OCI-LY7 (cell line): ENCODE results near the gene TFCP2L1. TPM values are rescaled to one million over a fixed set of nuclear protein-coding genes. Genes with fewer than 3 reads are reported as not detected.
A peak's percentile ranks its signal among the peaks of the same experiment; 100 is the strongest.

Experiments
- BruUV-seq: library from RNA; stranded (reverse); fragments of 400-500 nt; replicated peaks from 2 replicates; lab custom pipeline; 2021; lab: Mats Ljungman, UMichigan
- CTCF ChIA-PET: fragments of 300-600 bp; sonication (Branson Sonifier 250); formaldehyde crosslinking; loops from one replicate; lab custom pipeline; 2022; ENCODE audit warnings: antibody characterized with exemption; ENCODE audit not compliant: unreplicated experiment; lab: Charles Lee
- POLR2A ChIA-PET: fragments of 300-600 bp; sonication (Branson Sonifier 250); formaldehyde crosslinking; loops from one replicate; lab custom pipeline; 2022; ENCODE audit warnings: antibody characterized with exemption; lab: Charles Lee
- DNase-seq: peaks from one replicate; pipeline ENCODE4 v3.0.0-alpha.2; 2015; ENCODE audit warnings: low spot score
- H2AFZ ChIP-seq: fragments of 200-600 bp; sonication (generic), shearing (Covaris generic); 2 replicates; pipeline ENCODE4 v1.6.1; 2014; ENCODE audit warnings: mild to moderate bottlenecking, antibody characterized with exemption, low read length, moderate library complexity
- H3K27ac ChIP-seq: fragments of 200-600 bp; sonication (generic); 2 replicates; pipeline ENCODE4 v1.5.1; 2014; ENCODE audit warnings: mixed run types, low read depth, mild to moderate bottlenecking, moderate library complexity, low read length, inconsistent platforms; ENCODE audit not compliant: poor library complexity, severe bottlenecking
- H3K36me3 ChIP-seq: fragments of 200-600 bp; sonication (generic); 2 replicates; pipeline ENCODE4 v1.6.1; 2014; ENCODE audit warnings: mild to moderate bottlenecking, antibody characterized with exemption, low read length, moderate library complexity, mixed read lengths; ENCODE audit not compliant: insufficient read depth
- H3K4me1 ChIP-seq: fragments of 200-600 bp; sonication (generic); 2 replicates; pipeline ENCODE4 v1.5.1; 2014; ENCODE audit warnings: mild to moderate bottlenecking, low read length; ENCODE audit not compliant: insufficient read depth, poor library complexity, severe bottlenecking
- H3K4me2 ChIP-seq: fragments of 200-600 bp; sonication (generic); 2 replicates; pipeline ENCODE4 v1.6.1; 2014; ENCODE audit warnings: mild to moderate bottlenecking, low read length
- H3K4me3 ChIP-seq: fragments of 200-600 bp; sonication (generic); 2 replicates; pipeline ENCODE4 v1.5.1; 2014; ENCODE audit warnings: mild to moderate bottlenecking, low read depth, low read length; ENCODE audit not compliant: poor library complexity, severe bottlenecking
- H3K79me2 ChIP-seq: fragments of 200-600 bp; sonication (generic); 2 replicates; pipeline ENCODE4 v1.6.1; 2016; ENCODE audit warnings: low read depth, mild to moderate bottlenecking, low read length, moderate library complexity, mixed read lengths; ENCODE audit not compliant: insufficient read depth
- H3K9me2 ChIP-seq: fragments of 200-600 bp; sonication (generic); 2 replicates; pipeline ENCODE4 v1.6.1; 2016; ENCODE audit warnings: mild to moderate bottlenecking, low read length, mixed read lengths; ENCODE audit not compliant: insufficient read depth
- H3K9me3 ChIP-seq: fragments of 200-600 bp; sonication (generic); 2 replicates; pipeline ENCODE4 v1.6.1; 2014; ENCODE audit warnings: mild to moderate bottlenecking, mixed run types, low read length, mixed read lengths
- H4K20me1 ChIP-seq: fragments of 200-600 bp; sonication (generic); 2 replicates; pipeline ENCODE4 v1.6.1; 2014; ENCODE audit warnings: mild to moderate bottlenecking, antibody characterized with exemption, low read length, moderate library complexity, mixed read lengths; ENCODE audit not compliant: insufficient read depth
- CTCF ChIP-seq: fragments of 200-600 bp; sonication (generic); conservative IDR thresholded peaks from 2 replicates; pipeline ENCODE4 v1.5.1; 2014; ENCODE audit warnings: mild to moderate bottlenecking, antibody characterized with exemption, low read length, moderate library complexity, mixed read lengths
- EZH2phosphoT487 ChIP-seq: fragments of 200-600 bp; sonication (generic); IDR thresholded peaks from 2 replicates; pipeline ENCODE4 v1.6.1; 2018; ENCODE audit warnings: low read depth, borderline replicate concordance, mild to moderate bottlenecking, mixed run types, antibody characterized with exemption, low read length, moderate library complexity, mixed read lengths
- intact Hi-C: fragments of 100-400 bp; cut with micrococcal nuclease; formaldehyde crosslinking; loops from one replicate; pipeline ENCODE4 v1.10.0; 2022; ENCODE audit not compliant: unreplicated experiment
- total RNA-seq, 2 experiments: library from RNA; depleted of rRNA in 1 of 2; stranded (reverse); fragments of >200 nt in 1 of 2; shearing (Covaris generic) in 1 of 2; gene quantifications; 2 replicates each; pipeline ENCODE4 v1.2.3, GENCODE V29; 2014 to 2022

TFCP2L1 gene
- total RNA-seq, 2 experiments from 2014 or later, result 0.06 to 1.4 TPM

GRCh38 chr2:121287146-121287798, 2.3 kb upstream of the TFCP2L1 start:
- TF ChIP-seq CTCF (no peak), EZH2phosphoT487 (no peak)
- Histone ChIP-seq H3K9me2 (no peaks in the 10 kb centered on the region), H3K4me1 (peaks cover 11% of the 10 kb centered on the region), H3K79me2 (no peaks in the 10 kb centered on the region), H3K9me3 (no peaks in the 10 kb centered on the region), H3K4me2 (peak overlapping the region; percentile 14; the same call in 1 of the 2 replicates), H3K27ac (no peak overlapping the region), H3K36me3 (no peaks in the 10 kb centered on the region), H3K4me3 (no peak overlapping the region), H2AFZ (peak overlapping the region; percentile 6; the same call in 1 of the 2 replicates), H4K20me1 (no peaks in the 10 kb centered on the region)
- ChIA-PET CTCF (no interaction called here), POLR2A (interaction anchor here (0.6 kb wide), 1 partner anchor 341 kb away, joined by 4 read pairs; no protein-coding TSS in a partner anchor)
- intact Hi-C loops, result no loop called here
- peak; percentile 54 for DNase-seq
- BruUV-seq, result no TSS peak

- H3K4me3 ChIP-seq, result no peak overlapping the region
- no peak for DNase-seq
- intact Hi-C loops, result no loop called here
- H3K27ac ChIP-seq, result no peak overlapping the region
- no peaks in the 10 kb centered on the region for H3K36me3 ChIP-seq
- TF ChIP-seq EZH2phosphoT487 (no peak), CTCF (no peak)
- peaks cover 11% of the 10 kb centered on the region for H3K4me1 ChIP-seq
- ChIA-PET CTCF (no interaction called here), POLR2A (no interaction called here)
- H3K9me3 ChIP-seq, result no peaks in the 10 kb centered on the region
- H3K79me2 ChIP-seq, result no peaks in the 10 kb centered on the region
- H4K20me1 ChIP-seq, result no peaks in the 10 kb centered on the region
- H3K4me2 ChIP-seq, result no peak overlapping the region
- no TSS peak for BruUV-seq
- 0 out of 2 replicates have a peak overlapping the region, but pooled peaks have one; percentile 6 for H2AFZ ChIP-seq
- H3K9me2 ChIP-seq, result no peaks in the 10 kb centered on the region
These were observed 1.5 kb upstream of the TFCP2L1 start for GRCh38 chr2:121286506-121286905.

GRCh38 chr2:121285926-121286325, 924 bp upstream of the TFCP2L1 start:
- no peak for DNase-seq
- Histone ChIP-seq H3K36me3 (no peaks in the 10 kb centered on the region), H3K4me3 (no peak overlapping the region), H4K20me1 (no peaks in the 10 kb centered on the region), H3K9me3 (no peaks in the 10 kb centered on the region), H2AFZ (no peak overlapping the region), H3K4me1 (peaks cover 11% of the 10 kb centered on the region), H3K4me2 (no peak overlapping the region), H3K79me2 (no peaks in the 10 kb centered on the region), H3K27ac (no peak overlapping the region), H3K9me2 (no peaks in the 10 kb centered on the region)
- intact Hi-C loops, result no loop called here
- no TSS peak for BruUV-seq
- TF ChIP-seq EZH2phosphoT487 (no peak), CTCF (no peak)
- ChIA-PET CTCF (no interaction called here), POLR2A (no interaction called here)
